GM12878 (cell line): ENCODE measurements around the gene NTM. TPM values are rescaled to one million over a fixed set of nuclear protein-coding genes. Genes with fewer than 3 reads are reported as not detected.
"Not testable (repeated sequence)": the region's sequence is repeated elsewhere in the genome, so short reads cannot be mapped to it uniquely, and the experiment has no call there.

Experiments
- ATAC-seq: fragments of 200-7000 bp; cut with Tn5 transposase; 3 replicates; pipeline ENCODE4 v1.9.1; 2020; ENCODE audit warnings: mild to moderate bottlenecking, moderate library complexity
- BruUV-seq: library from RNA; stranded (reverse); fragments of 400-500 nt; replicated peaks from 2 replicates; lab custom pipeline; 2021; lab: Mats Ljungman, UMichigan
- CTCF ChIA-PET: fragments of 300-600 bp; sonication (Branson Sonifier 250); formaldehyde crosslinking; extraction: SDS; loops from one replicate; lab custom pipeline; 2021; ENCODE audit warnings: inconsistent platforms; lab: Yijun Ruan, JAX
- POLR2A ChIA-PET: fragments of 350-600 bp; formaldehyde crosslinking; extraction: SDS; loops from one replicate; lab custom pipeline; 2021; ENCODE audit warnings: inconsistent platforms; lab: Charles Lee
- RAD21 ChIA-PET: fragments of 300-600 bp; sonication (Branson Sonifier 250); formaldehyde crosslinking; loops from one replicate; lab custom pipeline; 2023; ENCODE audit warnings: antibody characterized with exemption; ENCODE audit not compliant: unreplicated experiment; lab: Charles Lee
- SMC1A ChIA-PET: fragments of 300-600 bp; sonication (Branson Sonifier 250); formaldehyde crosslinking; loops from one replicate; lab custom pipeline; 2023; ENCODE audit not compliant: unreplicated experiment, uncharacterized antibody; lab: Charles Lee
- DNase-seq: peaks from one replicate; pipeline ENCODE4 v3.0.0-alpha.2; 2011; ENCODE audit warnings: low read depth, low spot score
- FAIRE-seq: peaks from 3 replicates; lab custom pipeline; 2011; peaks lifted over from hg19 to GRCh38; lab: Jason Lieb, UNC
- H2AFZ ChIP-seq: 2 replicates; pipeline ENCODE4 v1.6.0; 2011; ENCODE audit warnings: low read depth, low read length, control low read depth; ENCODE audit not compliant: control insufficient read depth
- H3K27ac ChIP-seq: 2 replicates; pipeline ENCODE4 v1.5.1; 2011; ENCODE audit warnings: control low read depth; ENCODE audit not compliant: control insufficient read depth, insufficient read depth
- H3K27me3 ChIP-seq, 2 experiments: replicated peaks in 1 of 2; 2 replicates each; pipeline versions ENCODE4 v1.6.0 to v1.6.1; 2011; ENCODE audit warnings: low read length in 1 of 2; ENCODE audit not compliant: control insufficient read depth in 2 of 2, insufficient read depth in 2 of 2
- H3K36me3 ChIP-seq, 2 experiments: 2 replicates each; pipeline ENCODE4 v1.5.1; 2011; ENCODE audit warnings: low read length in 1 of 2; ENCODE audit not compliant: control insufficient read depth in 2 of 2, insufficient read depth in 2 of 2
- H3K4me1 ChIP-seq: 2 replicates; pipeline ENCODE4 v1.6.1; 2011; ENCODE audit warnings: mild to moderate bottlenecking, low read length, moderate library complexity, mixed read lengths; ENCODE audit not compliant: control insufficient read depth, insufficient read depth
- H3K4me2 ChIP-seq: 2 replicates; pipeline ENCODE4 v1.6.0; 2011; ENCODE audit warnings: control low read depth; ENCODE audit not compliant: control insufficient read depth, insufficient read depth
- H3K4me3 ChIP-seq: fragments of 200-600 bp; sonication (generic); 2 replicates; pipeline ENCODE4 v1.5.1; 2016
- H3K79me2 ChIP-seq: 2 replicates; pipeline ENCODE4 v1.6.0; 2011; ENCODE audit warnings: low read length; ENCODE audit not compliant: control insufficient read depth, insufficient read depth
- H3K9ac ChIP-seq: 2 replicates; pipeline ENCODE4 v1.8.0; 2011; ENCODE audit warnings: low read length, control low read depth, mixed read lengths; ENCODE audit not compliant: control insufficient read depth, insufficient read depth
- H3K9me3 ChIP-seq: replicated peaks from 3 replicates; pipeline ENCODE4 v1.5.1; 2011; ENCODE audit warnings: mild to moderate bottlenecking, low read length; ENCODE audit not compliant: control insufficient read depth, insufficient read depth
- H4K20me1 ChIP-seq: 2 replicates; pipeline ENCODE4 v1.6.0; 2011; ENCODE audit not compliant: control insufficient read depth, insufficient read depth
- EED ChIP-seq: sonication (generic); IDR thresholded peaks from 2 replicates; pipeline ENCODE4 v1.6.1; 2016; ENCODE audit warnings: antibody characterized with exemption, low read depth
- ELK1 ChIP-seq: IDR thresholded peaks from 2 replicates; pipeline ENCODE4 v1.6.1; 2012; ENCODE audit warnings: low read depth, low read length, improper control_type of control experiment
- JUNB ChIP-seq: IDR thresholded peaks from 2 replicates; pipeline ENCODE4 v1.6.1; 2016; ENCODE audit warnings: antibody characterized with exemption, mild to moderate bottlenecking
- RBBP5 ChIP-seq: fragments of 200-600 bp; sonication (generic); conservative IDR thresholded peaks from 2 replicates; pipeline ENCODE4 v1.6.1; 2016
- RUNX3 ChIP-seq: IDR thresholded peaks from 2 replicates; pipeline ENCODE4 v1.6.1; 2012; ENCODE audit warnings: low read length, inconsistent platforms
- WGBS: methylation state at CpG from one replicate; pipeline ENCODE4 v1.1.6; 2016; ENCODE audit warnings: low lambda C conversion rate; ENCODE audit not compliant: insufficient replicate concordance, insufficient coverage; ENCODE audit errors: missing lambda C conversion rate; 5-methylcytosine and 5-hydroxymethylcytosine counted together
- in situ Hi-C: fragments of 300-500 bp; cut with MboI; formaldehyde crosslinking; loops from 9 replicates; pipeline ENCODE4 v1.14.3; 2018; ENCODE audit warnings: mixed read lengths
- intact Hi-C: fragments of 100-400 bp; cut with micrococcal nuclease; formaldehyde crosslinking; loops from one replicate; pipeline ENCODE4 v1.14.2; 2022; ENCODE audit not compliant: unreplicated experiment
- polyA plus RNA-seq, 11 experiments: library from polyadenylated mRNA; depleted of rRNA in 4 of 11; unstranded in 6 of 11; stranded (reverse) in 5 of 11; fragments of >200 nt; fragmentation: Nextera tagmentation in 4 of 11; fragmentation: Illumina TruSeq in 1 of 11; extraction: Ambion mirVana in 4 of 11; extraction: Trizol in 1 of 11; gene quantifications; 1 replicate in 1 of 11; 2 replicates in 10 of 11; pipeline versions ENCODE4 v1.2.1 to v1.2.3, GENCODE V29; 2011 to 2016; ENCODE audit warnings: inconsistent platforms in 2 of 11, missing spikeins in 2 of 11, low read depth in 1 of 11
- total RNA-seq, 4 experiments: library from RNA; depleted of rRNA in 3 of 4; stranded (reverse); fragments of >200 nt in 3 of 4; fragmentation: Illumina TruSeq in 1 of 4; extraction: Trizol in 1 of 4; gene quantifications; 2 replicates each; pipeline versions ENCODE4 v1.2.1 to v1.2.3, GENCODE V29; 2013 to 2021
- TF ChIP-seq, protein P1 (sequence below): fragments of 450-650 bp; IDR thresholded peaks from 2 replicates; pipeline ENCODE4 v1.6.1; 2017; ENCODE audit warnings: mild to moderate bottlenecking
- TF ChIP-seq, protein P2 (sequence below): fragments of 450-650 bp; formaldehyde crosslinking; IDR thresholded peaks from 2 replicates; pipeline ENCODE4 v1.5.0; 2022; ENCODE audit warnings: mild to moderate bottlenecking, missing genetic modification characterization

Gene NTM
- total and polyA plus RNA-seq, 10 of the 15 experiments (the other 5 are each of a cell fraction or from before 2014, with no cell fraction given): not detected

DNA sequence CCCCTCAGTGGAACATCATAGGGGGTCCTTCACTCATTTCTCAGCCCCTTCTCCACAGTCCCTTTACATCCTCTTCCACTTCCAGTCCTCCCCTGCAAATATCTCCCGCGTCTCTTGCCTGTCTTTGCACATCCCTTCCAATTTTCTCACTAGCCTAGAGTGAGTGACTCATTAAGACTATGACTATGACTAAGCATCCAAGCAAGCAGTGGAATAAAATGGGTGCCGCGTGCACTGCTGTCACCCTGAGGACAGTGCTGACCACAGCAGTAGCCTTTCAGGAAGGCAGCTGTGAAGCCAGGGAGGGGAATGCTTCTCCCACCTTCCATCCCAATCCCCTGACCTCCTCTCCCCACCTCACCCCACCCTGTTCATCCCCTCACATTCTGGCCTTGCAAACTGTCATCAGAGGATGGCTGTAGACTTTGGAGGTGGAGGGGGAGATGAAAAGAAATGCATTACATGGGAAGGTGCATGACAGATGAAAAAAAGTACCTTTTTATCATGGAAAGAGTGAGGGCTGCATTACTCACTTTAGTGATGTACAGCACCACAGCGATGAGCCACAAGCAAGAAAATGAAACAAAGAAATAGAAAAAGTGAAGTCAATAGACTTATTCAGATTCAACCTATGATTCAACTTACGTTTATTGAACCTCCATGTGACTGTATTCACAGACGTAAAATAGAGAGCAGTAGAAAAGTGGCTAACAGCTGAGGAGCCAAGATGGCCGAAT, 948.2 kb downstream of the NTM start:
- RAD21 ChIA-PET: no interaction called here
- intact Hi-C loops: no loop called here
- H3K4me1 ChIP-seq: no peaks in the 10 kb centered on the region
- TF ChIP-seq RBBP5 (no peak), EED (peak; percentile 50; the same call in 1 of the 2 replicates), RUNX3 (peak; percentile 43; the same call in 1 of the 2 replicates), ELK1 (no peak), JUNB (peak; percentile 60; the same call in 1 of the 2 replicates)
- TF ChIP-seq, protein P1, sequence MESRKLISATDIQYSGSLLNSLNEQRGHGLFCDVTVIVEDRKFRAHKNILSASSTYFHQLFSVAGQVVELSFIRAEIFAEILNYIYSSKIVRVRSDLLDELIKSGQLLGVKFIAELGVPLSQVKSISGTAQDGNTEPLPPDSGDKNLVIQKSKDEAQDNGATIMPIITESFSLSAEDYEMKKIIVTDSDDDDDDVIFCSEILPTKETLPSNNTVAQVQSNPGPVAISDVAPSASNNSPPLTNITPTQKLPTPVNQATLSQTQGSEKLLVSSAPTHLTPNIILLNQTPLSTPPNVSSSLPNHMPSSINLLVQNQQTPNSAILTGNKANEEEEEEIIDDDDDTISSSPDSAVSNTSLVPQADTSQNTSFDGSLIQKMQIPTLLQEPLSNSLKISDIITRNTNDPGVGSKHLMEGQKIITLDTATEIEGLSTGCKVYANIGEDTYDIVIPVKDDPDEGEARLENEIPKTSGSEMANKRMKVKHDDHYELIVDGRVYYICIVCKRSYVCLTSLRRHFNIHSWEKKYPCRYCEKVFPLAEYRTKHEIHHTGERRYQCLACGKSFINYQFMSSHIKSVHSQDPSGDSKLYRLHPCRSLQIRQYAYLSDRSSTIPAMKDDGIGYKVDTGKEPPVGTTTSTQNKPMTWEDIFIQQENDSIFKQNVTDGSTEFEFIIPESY: no peak
- TF ChIP-seq, protein P2, sequence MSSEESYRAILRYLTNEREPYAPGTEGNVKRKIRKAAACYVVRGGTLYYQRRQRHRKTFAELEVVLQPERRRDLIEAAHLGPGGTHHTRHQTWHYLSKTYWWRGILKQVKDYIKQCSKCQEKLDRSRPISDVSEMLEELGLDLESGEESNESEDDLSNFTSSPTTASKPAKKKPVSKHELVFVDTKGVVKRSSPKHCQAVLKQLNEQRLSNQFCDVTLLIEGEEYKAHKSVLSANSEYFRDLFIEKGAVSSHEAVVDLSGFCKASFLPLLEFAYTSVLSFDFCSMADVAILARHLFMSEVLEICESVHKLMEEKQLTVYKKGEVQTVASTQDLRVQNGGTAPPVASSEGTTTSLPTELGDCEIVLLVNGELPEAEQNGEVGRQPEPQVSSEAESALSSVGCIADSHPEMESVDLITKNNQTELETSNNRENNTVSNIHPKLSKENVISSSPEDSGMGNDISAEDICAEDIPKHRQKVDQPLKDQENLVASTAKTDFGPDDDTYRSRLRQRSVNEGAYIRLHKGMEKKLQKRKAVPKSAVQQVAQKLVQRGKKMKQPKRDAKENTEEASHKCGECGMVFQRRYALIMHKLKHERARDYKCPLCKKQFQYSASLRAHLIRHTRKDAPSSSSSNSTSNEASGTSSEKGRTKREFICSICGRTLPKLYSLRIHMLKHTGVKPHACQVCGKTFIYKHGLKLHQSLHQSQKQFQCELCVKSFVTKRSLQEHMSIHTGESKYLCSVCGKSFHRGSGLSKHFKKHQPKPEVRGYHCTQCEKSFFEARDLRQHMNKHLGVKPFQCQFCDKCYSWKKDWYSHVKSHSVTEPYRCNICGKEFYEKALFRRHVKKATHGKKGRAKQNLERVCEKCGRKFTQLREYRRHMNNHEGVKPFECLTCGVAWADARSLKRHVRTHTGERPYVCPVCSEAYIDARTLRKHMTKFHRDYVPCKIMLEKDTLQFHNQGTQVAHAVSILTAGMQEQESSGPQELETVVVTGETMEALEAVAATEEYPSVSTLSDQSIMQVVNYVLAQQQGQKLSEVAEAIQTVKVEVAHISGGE (CRISPR knock-in tag): no peak
- TF ChIP-seq, all 136 proteins: peak for 3
- in situ Hi-C loops: no loop called here
- H3K79me2 ChIP-seq: no peaks in the 10 kb centered on the region
- DNase-seq: no peak
- ChIA-PET SMC1A (no interaction called here), CTCF (no interaction called here), POLR2A (no interaction called here)
- no peaks in the 10 kb centered on the region for H3K36me3 ChIP-seq
- no peak for FAIRE-seq
- H3K4me3 ChIP-seq: no peak overlapping the region
- no peak overlapping the region for H3K4me2 ChIP-seq
- no peaks in the 10 kb centered on the region for H4K20me1 ChIP-seq
- BruUV-seq: no TSS peak
- ATAC-seq: peak; percentile 63
- WGBS: 35% methylated on average over 8 of the region's 8 CpGs
- no peak overlapping the region for H3K9ac ChIP-seq
- H3K9me3 ChIP-seq: no peaks in the 10 kb centered on the region
- no peaks in the 10 kb centered on the region for H3K27me3 ChIP-seq
- H3K27ac ChIP-seq: no peak overlapping the region
- no peak overlapping the region for H2AFZ ChIP-seq

GRCh38 chr11:132319419-132319818, 949.0 kb downstream of the NTM start:
- H3K4me3 ChIP-seq, in situ Hi-C loops, H3K4me2 ChIP-seq, H3K36me3 ChIP-seq, H3K4me1 ChIP-seq, CTCF ChIA-PET, H3K9ac ChIP-seq, BruUV-seq, H3K27ac ChIP-seq, H3K27me3 ChIP-seq, H3K9me3 ChIP-seq, POLR2A ChIA-PET, H4K20me1 ChIP-seq, H2AFZ ChIP-seq, intact Hi-C loops, ATAC-seq, H3K79me2 ChIP-seq, RAD21 ChIA-PET, SMC1A ChIA-PET, FAIRE-seq, DNase-seq: not testable (repeated sequence)
- WGBS: 16% methylated on average over 6 of the region's 6 CpGs
